ENCODE measurements around the gene LPCAT1. TPM values are rescaled to one million over a fixed set of nuclear protein-coding genes. Genes with fewer than 3 reads are reported as not detected.

The LPCAT1 gene
- total RNA-seq, 1 donor from 2014 or later: 475 TPM

DNA sequence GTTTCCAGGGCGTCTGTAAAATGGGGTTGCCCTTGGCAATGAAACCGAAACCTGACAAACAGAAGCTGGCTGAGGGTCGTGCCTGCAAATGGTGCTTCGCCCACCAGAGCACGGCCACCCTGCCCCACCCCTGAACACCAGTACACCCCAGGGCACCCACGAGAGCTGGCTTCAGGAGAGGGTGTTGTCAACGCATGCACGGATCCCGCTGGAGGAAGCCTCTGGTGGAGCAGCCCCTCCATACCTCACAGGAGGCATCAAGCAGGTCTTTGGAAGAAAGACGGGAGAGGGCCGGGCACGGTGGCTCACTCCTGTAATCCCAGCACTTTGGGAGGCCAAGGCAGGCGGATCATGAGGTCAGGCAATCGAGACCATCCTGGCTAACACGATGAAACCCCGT lies 87.1 kb downstream of the LPCAT1 start:
- Histone ChIP-seq H3K4me3 (no peak overlapping the region), H3K9me3 (no peaks in the 10 kb centered on the region), H3K4me1 (no peaks in the 10 kb centered on the region), H3K36me3 (no peaks in the 10 kb centered on the region), H3K27me3 (ENCODE audit: low read depth) (peaks cover 17% of the 10 kb centered on the region), H3K27ac (no peak overlapping the region)
- ATAC-seq (no peak), DNase-seq (no peak)
- intact Hi-C loops (cut with DNase I): no loop called here
- TF ChIP-seq, protein P1, sequence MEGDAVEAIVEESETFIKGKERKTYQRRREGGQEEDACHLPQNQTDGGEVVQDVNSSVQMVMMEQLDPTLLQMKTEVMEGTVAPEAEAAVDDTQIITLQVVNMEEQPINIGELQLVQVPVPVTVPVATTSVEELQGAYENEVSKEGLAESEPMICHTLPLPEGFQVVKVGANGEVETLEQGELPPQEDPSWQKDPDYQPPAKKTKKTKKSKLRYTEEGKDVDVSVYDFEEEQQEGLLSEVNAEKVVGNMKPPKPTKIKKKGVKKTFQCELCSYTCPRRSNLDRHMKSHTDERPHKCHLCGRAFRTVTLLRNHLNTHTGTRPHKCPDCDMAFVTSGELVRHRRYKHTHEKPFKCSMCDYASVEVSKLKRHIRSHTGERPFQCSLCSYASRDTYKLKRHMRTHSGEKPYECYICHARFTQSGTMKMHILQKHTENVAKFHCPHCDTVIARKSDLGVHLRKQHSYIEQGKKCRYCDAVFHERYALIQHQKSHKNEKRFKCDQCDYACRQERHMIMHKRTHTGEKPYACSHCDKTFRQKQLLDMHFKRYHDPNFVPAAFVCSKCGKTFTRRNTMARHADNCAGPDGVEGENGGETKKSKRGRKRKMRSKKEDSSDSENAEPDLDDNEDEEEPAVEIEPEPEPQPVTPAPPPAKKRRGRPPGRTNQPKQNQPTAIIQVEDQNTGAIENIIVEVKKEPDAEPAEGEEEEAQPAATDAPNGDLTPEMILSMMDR (IDR thresholded peaks at IDR 0.05): no peak

DNA sequence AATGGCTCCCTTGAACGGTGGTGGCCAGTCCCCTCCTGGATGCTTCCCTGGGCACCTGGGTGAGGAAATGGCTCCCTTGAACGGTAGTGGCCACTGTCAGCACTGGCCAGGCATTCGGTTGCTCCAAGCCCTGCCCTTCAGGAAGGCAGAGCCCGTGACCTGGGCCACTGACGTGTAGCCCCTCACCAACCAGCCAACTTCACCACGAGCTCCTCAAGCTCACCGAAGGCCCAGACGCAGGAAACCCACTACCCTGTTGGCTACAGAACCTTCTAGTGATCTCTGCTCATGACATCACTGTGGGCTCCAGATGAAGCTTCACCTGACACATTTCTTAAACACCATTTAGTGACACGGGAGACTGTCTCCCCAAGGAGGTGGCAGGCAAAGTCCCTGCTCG lies 87.7 kb downstream of the LPCAT1 start:
- no peak for ATAC-seq
- no peak for DNase-seq
- no peaks in the 10 kb centered on the region for H3K4me1 ChIP-seq
- H3K36me3 ChIP-seq: no peaks in the 10 kb centered on the region
- TF ChIP-seq, protein P1 (IDR thresholded peaks at IDR 0.05): no peak
- no peak overlapping the region for H3K27ac ChIP-seq
- H3K9me3 ChIP-seq: no peaks in the 10 kb centered on the region
- intact Hi-C loops (cut with DNase I): no loop called here
- H3K4me3 ChIP-seq: no peak overlapping the region
- H3K27me3 ChIP-seq (ENCODE audit: low read depth): peaks cover 14% of the 10 kb centered on the region

DNA sequence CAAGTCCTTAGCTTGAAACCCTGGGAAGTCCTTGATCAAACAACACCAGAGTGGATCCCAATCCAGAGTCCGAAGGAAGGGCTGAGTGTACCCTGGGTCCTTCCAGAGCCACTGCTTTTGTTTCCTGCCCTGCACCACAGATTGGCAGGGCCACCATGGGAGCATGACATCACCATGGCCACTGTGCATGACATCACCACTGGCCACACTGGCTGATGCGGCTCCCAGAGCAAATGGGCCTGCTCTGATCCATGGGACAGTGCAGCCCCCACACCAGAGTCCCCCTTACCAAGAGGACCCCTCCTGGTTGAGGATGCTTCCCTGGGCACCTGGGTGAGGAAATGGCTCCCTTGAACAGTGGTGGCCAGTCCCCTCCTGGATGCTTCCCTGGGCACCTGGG lies 88.4 kb downstream of the LPCAT1 start:
- Histone ChIP-seq H3K9me3 (no peaks in the 10 kb centered on the region), H3K4me1 (no peaks in the 10 kb centered on the region), H3K36me3 (no peaks in the 10 kb centered on the region), H3K27ac (no peak overlapping the region), H3K4me3 (no peak overlapping the region), H3K27me3 (ENCODE audit: low read depth) (peaks cover 14% of the 10 kb centered on the region)
- intact Hi-C loops (cut with DNase I): no loop called here
- ATAC-seq (no peak), DNase-seq (no peak)
- TF ChIP-seq, protein P1 (IDR thresholded peaks at IDR 0.05): no peak

DNA sequence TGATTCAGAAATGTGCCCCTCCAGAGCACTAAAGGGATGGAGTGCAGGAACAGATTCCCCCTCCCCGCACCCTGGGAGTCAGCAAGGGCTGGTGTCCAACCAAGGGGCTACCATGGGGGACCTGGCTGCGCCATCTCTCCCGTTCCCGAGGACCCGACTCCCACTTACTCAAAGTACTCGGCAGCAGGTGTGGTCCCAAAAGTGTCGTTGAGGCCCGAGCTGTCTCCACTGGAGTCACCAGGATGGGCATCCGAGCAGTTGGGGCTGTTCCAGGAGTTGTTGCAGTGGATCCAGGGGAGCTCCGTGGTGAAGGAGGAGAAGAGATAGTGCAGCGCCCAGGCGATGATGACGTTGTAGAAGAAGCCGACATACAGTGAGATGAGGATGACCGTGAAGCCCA lies 91.5 kb downstream of the LPCAT1 start:
- Histone ChIP-seq H3K36me3 (no peaks in the 10 kb centered on the region), H3K9me3 (peaks cover 19% of the 10 kb centered on the region), H3K27me3 (ENCODE audit: low read depth) (no peaks in the 10 kb centered on the region), H3K4me3 (no peak overlapping the region), H3K27ac (no peak overlapping the region), H3K4me1 (no peaks in the 10 kb centered on the region)
- intact Hi-C loops (cut with DNase I): no loop called here
- ATAC-seq: no peak
- TF ChIP-seq, protein P1 (IDR thresholded peaks at IDR 0.05): no peak
- DNase-seq: no peak

DNA sequence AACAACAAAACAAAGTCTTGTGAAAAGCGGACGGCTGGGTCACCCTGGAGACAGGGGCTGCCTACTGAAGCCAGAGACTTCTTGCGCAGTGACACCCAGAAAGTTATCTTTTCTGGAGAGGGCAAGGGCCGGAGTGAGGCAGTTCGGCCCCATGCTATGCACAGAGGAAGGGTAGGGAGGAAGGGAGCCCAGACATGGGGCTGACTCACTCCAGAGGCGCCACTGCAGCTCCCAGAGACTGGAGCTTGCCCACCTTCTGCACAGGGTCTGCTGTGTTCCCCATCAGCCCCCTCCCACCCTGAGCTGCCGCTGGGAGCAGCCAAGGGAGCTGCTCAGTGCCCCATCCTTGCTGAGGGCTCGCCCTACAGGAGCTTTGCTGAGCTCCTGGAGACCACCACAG lies 91.9 kb downstream of the LPCAT1 start:
- H3K27ac ChIP-seq: no peak overlapping the region
- peak in 1 of 2 donors; percentile 30 for ATAC-seq
- TF ChIP-seq, protein P1 (IDR thresholded peaks at IDR 0.05): no peak
- intact Hi-C loops (cut with DNase I): no loop called here
- no peaks in the 10 kb centered on the region for H3K27me3 ChIP-seq (ENCODE audit: low read depth)
- no peak overlapping the region for H3K4me3 ChIP-seq
- no peaks in the 10 kb centered on the region for H3K4me1 ChIP-seq
- H3K36me3 ChIP-seq: no peaks in the 10 kb centered on the region
- DNase-seq: no peak
- H3K9me3 ChIP-seq: peaks cover 20% of the 10 kb centered on the region

Data from lower lobe of right lung (tissue), 2 donors.